HepG2 (cell line): Measurements from ENCODE around the gene SNED1. TPM values are rescaled to one million over a fixed set of nuclear protein-coding genes. Genes with fewer than 3 reads are reported as not detected.
A peak's percentile ranks its signal among the peaks of the same experiment; 100 is the strongest.

ENCODE experiments used
- ARID2 ChIP-seq: sonication (generic); formaldehyde crosslinking; IDR thresholded peaks from 2 replicates; pipeline ENCODE4 v1.8.1; 2022; ENCODE audit warnings: mild to moderate bottlenecking, missing genetic modification reagents, borderline replicate concordance
- ATF1 ChIP-seq: IDR thresholded peaks from 2 replicates; pipeline ENCODE4 v1.6.1; 2016; ENCODE audit warnings: mild to moderate bottlenecking, control low read depth
- CBFB ChIP-seq: sonication (generic); formaldehyde crosslinking; IDR thresholded peaks from 2 replicates; pipeline ENCODE4 v1.4.0; 2020; ENCODE audit warnings: missing genetic modification reagents
- CHD2 ChIP-seq: IDR thresholded peaks from 2 replicates; pipeline ENCODE4 v1.6.1; 2011; ENCODE audit warnings: low read depth, low read length, improper control_type of control experiment
- ELF3 ChIP-seq: IDR thresholded peaks from 2 replicates; pipeline ENCODE4 v1.6.1; 2016; ENCODE audit warnings: missing genetic modification reagents, missing compliant biosample characterization
- HNF1A ChIP-seq, 2 experiments: sonication (generic) in 1 of 2; formaldehyde crosslinking in 1 of 2; IDR thresholded peaks; 2 replicates each; pipeline versions ENCODE4 v1.4.0 to v1.6.1; 2016 to 2020; ENCODE audit warnings: borderline replicate concordance in 1 of 2, low read depth in 1 of 2, mild to moderate bottlenecking in 1 of 2, missing genetic modification reagents in 1 of 2
- MAF1 ChIP-seq: sonication (generic); formaldehyde crosslinking; IDR thresholded peaks from 2 replicates; pipeline ENCODE4 v1.5.0; 2020; ENCODE audit warnings: missing genetic modification reagents, borderline replicate concordance
- MXD4 ChIP-seq: IDR thresholded peaks from 2 replicates; pipeline ENCODE4 v1.6.1; 2016; ENCODE audit warnings: mild to moderate bottlenecking, missing biosample characterization, missing genetic modification reagents
- NBN ChIP-seq: fragments of 450-650 bp; conservative IDR thresholded peaks from 2 replicates; pipeline ENCODE4 v1.6.1; 2017
- RFXAP ChIP-seq: sonication (generic); formaldehyde crosslinking; IDR thresholded peaks from 2 replicates; pipeline ENCODE4 v1.4.0; 2020; ENCODE audit warnings: missing genetic modification reagents, borderline replicate concordance
- SMARCE1 ChIP-seq: fragments of 450-650 bp; IDR thresholded peaks from 2 replicates; pipeline ENCODE4 v1.6.1; 2017; ENCODE audit warnings: borderline replicate concordance
- SOX6 ChIP-seq, 2 experiments: fragments of 450-650 bp in 1 of 2; sonication (generic) in 1 of 2; formaldehyde crosslinking in 1 of 2; IDR thresholded peaks; 2 replicates each; pipeline versions ENCODE4 v1.4.0 to v1.6.1; 2017 to 2020; ENCODE audit warnings: antibody characterized with exemption in 1 of 2, mild to moderate bottlenecking in 1 of 2, missing genetic modification reagents in 1 of 2
- SPEN ChIP-seq: sonication (generic); formaldehyde crosslinking; IDR thresholded peaks from 2 replicates; pipeline ENCODE4 v1.5.1; 2020; ENCODE audit warnings: low read depth, mild to moderate bottlenecking, missing genetic modification reagents
- TCF12 ChIP-seq, 2 experiments: fragments of 450-650 bp in 1 of 2; sonication (generic) in 1 of 2; formaldehyde crosslinking in 1 of 2; IDR thresholded peaks; 2 replicates each; pipeline versions ENCODE4 v1.6.1 to v1.8.0; 2017 to 2022; ENCODE audit warnings: antibody characterized with exemption in 1 of 2, mild to moderate bottlenecking in 1 of 2, missing genetic modification reagents in 1 of 2, moderate library complexity in 1 of 2
- TFDP1 ChIP-seq: IDR thresholded peaks from 2 replicates; pipeline ENCODE4 v1.6.1; 2016; ENCODE audit warnings: missing compliant biosample characterization, missing genetic modification reagents, borderline replicate concordance
- TMF1 ChIP-seq: sonication (generic); formaldehyde crosslinking; IDR thresholded peaks from 2 replicates; pipeline ENCODE4 v1.8.1; 2022; ENCODE audit warnings: low read depth, missing genetic modification reagents
- ZBTB3 ChIP-seq: sonication (generic); formaldehyde crosslinking; IDR thresholded peaks from 2 replicates; pipeline ENCODE4 v1.4.0; 2020; ENCODE audit warnings: low read depth, mild to moderate bottlenecking, moderate library complexity, missing genetic modification reagents, borderline replicate concordance
- ZNF235 ChIP-seq: sonication (generic); formaldehyde crosslinking; IDR thresholded peaks from 2 replicates; pipeline ENCODE4 v1.8.1; 2023; ENCODE audit warnings: mild to moderate bottlenecking, missing genetic modification reagents, borderline replicate concordance
- ZNF251 ChIP-seq: sonication (generic); formaldehyde crosslinking; IDR thresholded peaks from 2 replicates; pipeline ENCODE4 v1.9.0; 2021; ENCODE audit warnings: mild to moderate bottlenecking, missing genetic modification reagents
- ZNF451 ChIP-seq: sonication (generic); formaldehyde crosslinking; IDR thresholded peaks from 2 replicates; pipeline ENCODE4 v1.5.0; 2020; ENCODE audit warnings: mild to moderate bottlenecking, missing genetic modification reagents
- ZNF530 ChIP-seq: sonication (generic); formaldehyde crosslinking; IDR thresholded peaks from 2 replicates; pipeline ENCODE4 v1.5.0; 2020; ENCODE audit warnings: low read depth, mild to moderate bottlenecking, missing genetic modification reagents
- ZNF772 ChIP-seq: sonication (generic); formaldehyde crosslinking; IDR thresholded peaks from 2 replicates; pipeline ENCODE4 v1.5.0; 2020; ENCODE audit warnings: mild to moderate bottlenecking, missing genetic modification reagents
- ZNF790 ChIP-seq: sonication (generic); formaldehyde crosslinking; IDR thresholded peaks from 2 replicates; pipeline ENCODE4 v1.8.0; 2022; ENCODE audit warnings: missing genetic modification reagents, mild to moderate bottlenecking, borderline replicate concordance
- polyA plus RNA-seq, 8 experiments: library from polyadenylated mRNA; depleted of rRNA in 3 of 8; stranded (reverse) in 7 of 8; unstranded in 1 of 8; fragments of >200 nt; fragmentation: Illumina TruSeq in 4 of 8; extraction: Trizol in 4 of 8; gene quantifications; 2 replicates each; pipeline versions ENCODE4 v1.2.1 to v1.2.3, GENCODE V29; 2011 to 2016; ENCODE audit warnings: low read depth in 4 of 8, missing spikeins in 1 of 8, mixed read lengths in 1 of 8; ENCODE audit not compliant: insufficient read depth in 1 of 8
- total RNA-seq, 5 experiments: library from RNA; depleted of rRNA; stranded (reverse); fragments of >200 nt; fragmentation: Illumina TruSeq; extraction: Trizol; gene quantifications; 2 replicates each; pipeline ENCODE4 v1.2.3, GENCODE V29; 2016; ENCODE audit warnings: low read depth in 1 of 5

The SNED1 gene
- total and polyA plus RNA-seq, 2 of the 13 experiments (the other 11 are each of a cell fraction or from before 2014, with no cell fraction given): 0.15 to 0.65 TPM

- TF ChIP-seq CHD2 (no peak), ZNF772 (no peak), ATF1 (no peak), RFXAP (CRISPR knock-in tag) (no peak), ELF3 (CRISPR knock-in tag) (no peak), ZNF790 (CRISPR knock-in tag) (no peak), SPEN (peak; percentile 50; the same call in 1 of the 2 replicates), ZBTB3 (CRISPR knock-in tag) (no peak), ARID2 (CRISPR knock-in tag) (no peak), ZNF235 (CRISPR knock-in tag) (no peak), TCF12 (IDR thresholded peaks at IDR 0.05) (no peak), TCF12 (CRISPR knock-in tag; IDR thresholded peaks at IDR 0.05) (no peak), ZNF451 (CRISPR knock-in tag) (no peak; the same call in 1 of the 2 replicates), TFDP1 (CRISPR knock-in tag) (no peak), ZNF251 (CRISPR knock-in tag) (0 out of 2 replicates have a peak, but pooled peaks have one; percentile 16), HNF1A (IDR thresholded peaks at IDR 0.05; ENCODE audit: low read depth) (no peak), HNF1A (CRISPR knock-in tag; IDR thresholded peaks at IDR 0.05; ENCODE audit: borderline replicate concordance) (no peak; the same call in 1 of the 2 replicates), SMARCE1 (no peak), CBFB (CRISPR knock-in tag) (no peak), MAF1 (CRISPR knock-in tag) (no peak), NBN (no peak), ZNF530 (CRISPR knock-in tag) (no peak), SOX6 (IDR thresholded peaks at IDR 0.05) (no peak), SOX6 (CRISPR knock-in tag; IDR thresholded peaks at IDR 0.05) (peak; percentile 54), TMF1 (CRISPR knock-in tag) (no peak), MXD4 (no peak; the same call in 1 of the 2 replicates)
Measured at GRCh38 chr2:240966906-240967680, 31.3 kb upstream of the SNED1 start (continued).
